Natural killer cell (primary cell): ENCODE measurements around the gene GPC1. TPM values are rescaled to one million over a fixed set of nuclear protein-coding genes. Genes with fewer than 3 reads are reported as not detected.

Source experiments
- ATAC-seq, 3 donors: fragments of 150-1000 bp in 2 of 3; fragments of 200-7000 bp in 1 of 3; cut with Tn5 transposase; 1 replicate in 1 of 3; 2 replicates in 2 of 3; pipeline ENCODE4 v1.10.0; 2021; ENCODE audit warnings: mild to moderate bottlenecking in 2 of 3, moderate library complexity in 2 of 3
- DNase-seq, 2 donors: peaks; one replicate each; pipeline versions ENCODE4 v3.0.0 to v3.0.0-alpha.2; 2013 to 2021; ENCODE audit warnings: mixed read lengths in 1 of 2
- H3K27ac ChIP-seq: one replicate; pipeline ENCODE4 v1.5.1; 2013; ENCODE audit warnings: mild to moderate bottlenecking, low read length
- H3K27me3 ChIP-seq: one replicate; pipeline ENCODE4 v1.6.1; 2013; ENCODE audit warnings: low read length; ENCODE audit not compliant: control insufficient read depth, insufficient read depth
- H3K36me3 ChIP-seq: one replicate; pipeline ENCODE4 v1.6.1; 2013; ENCODE audit warnings: low read length; ENCODE audit not compliant: control insufficient read depth, insufficient read depth
- H3K4me1 ChIP-seq: one replicate; pipeline ENCODE4 v1.6.1; 2013; ENCODE audit warnings: low read length; ENCODE audit not compliant: control insufficient read depth, insufficient read depth
- H3K4me3 ChIP-seq: one replicate; pipeline ENCODE4 v1.5.1; 2013; ENCODE audit warnings: low read length
- H3K9me3 ChIP-seq: one replicate; pipeline ENCODE4 v1.6.1; 2013; ENCODE audit warnings: low read length; ENCODE audit not compliant: control insufficient read depth, insufficient read depth
- H3K27ac Mint-ChIP-seq, 2 donors: one replicate each; pipeline ENCODE4 v1.8.0; 2022; ENCODE audit warnings: mild to moderate bottlenecking in 2 of 2, mixed read lengths in 2 of 2, moderate library complexity in 1 of 2
- H3K27me3 Mint-ChIP-seq, 2 donors: one replicate each; pipeline ENCODE4 v1.8.0; 2022; ENCODE audit warnings: low read depth in 2 of 2, mixed read lengths in 2 of 2
- H3K36me3 Mint-ChIP-seq: one replicate; pipeline ENCODE4 v1.8.0; 2022; ENCODE audit warnings: mixed read lengths
- H3K4me1 Mint-ChIP-seq, 2 donors: one replicate each; pipeline ENCODE4 v1.8.0; 2022; ENCODE audit warnings: mixed read lengths in 2 of 2
- H3K4me3 Mint-ChIP-seq: one replicate; pipeline ENCODE4 v1.8.0; 2022; ENCODE audit warnings: mild to moderate bottlenecking, moderate library complexity, mixed read lengths
- H3K9me3 Mint-ChIP-seq, 2 donors: one replicate each; pipeline ENCODE4 v1.8.0; 2022; ENCODE audit warnings: mixed read lengths in 2 of 2
- WGBS: methylation state at CpG from one replicate; pipeline ENCODE4 v1.1.7; 2013; ENCODE audit warnings: missing lambda C conversion rate; ENCODE audit not compliant: insufficient coverage; 5-methylcytosine and 5-hydroxymethylcytosine counted together
- intact Hi-C: fragments of 100-400 bp; cut with micrococcal nuclease; formaldehyde crosslinking; loops from one replicate; pipeline ENCODE4 v1.14.2; 2022
- total RNA-seq, 4 donors: library from RNA; stranded (reverse); fragments of 120-200 nt in 1 of 4; gene quantifications; one replicate each; pipeline versions ENCODE4 v1.2.3 to v1.2.4, GENCODE V29; 2013 to 2022
- TF ChIP-seq, protein P1 (sequence below): fragments of 200-600 bp; IDR thresholded peaks from one replicate; pipeline ENCODE4 v1.8.0; 2022; ENCODE audit warnings: antibody characterized with exemption

Gene GPC1
- total RNA-seq, 3 donors from 2014 or later (not counting 1 experiment from before 2014, with no cell fraction given) = 0.79 to 1.4 (median 0.94) TPM

DNA sequence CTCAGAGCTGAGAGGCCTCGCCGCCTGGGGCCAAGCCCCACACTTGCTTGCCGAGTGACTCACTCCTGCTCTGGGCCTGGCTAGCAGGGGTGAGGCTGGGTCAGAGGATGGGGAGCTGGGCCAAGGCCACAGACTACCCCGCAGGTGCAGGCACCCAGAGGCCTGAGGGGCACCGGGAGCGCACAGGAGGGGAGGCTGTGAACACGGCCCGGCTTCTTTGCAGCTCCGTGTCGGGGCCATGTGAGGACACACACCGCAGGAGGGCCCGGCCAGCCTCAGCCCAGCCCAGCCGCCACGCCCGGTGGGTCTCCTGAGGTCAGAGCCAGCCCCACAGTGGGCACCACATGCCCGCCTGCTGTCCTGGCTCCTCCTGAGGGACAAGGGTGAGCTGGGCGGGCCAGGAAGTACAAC, 8.4 kb downstream of the GPC1 start:
- Mint-ChIP-seq H3K4me1 (no peaks in the 10 kb centered on the region), H3K27ac (no peak overlapping the region), H3K4me3 (no peak overlapping the region), H3K9me3 (no peaks in the 10 kb centered on the region), H3K27me3 (no peaks in the 10 kb centered on the region), H3K36me3 (no peaks in the 10 kb centered on the region)
- DNase-seq (no peak), ATAC-seq (no peak)
- H3K4me1 ChIP-seq = no peaks in the 10 kb centered on the region
- WGBS = 96% methylated on average over 17 of the region's 17 CpGs
- H3K4me3 ChIP-seq = no peak overlapping the region
- no peaks in the 10 kb centered on the region for H3K9me3 ChIP-seq
- TF ChIP-seq, protein P1, sequence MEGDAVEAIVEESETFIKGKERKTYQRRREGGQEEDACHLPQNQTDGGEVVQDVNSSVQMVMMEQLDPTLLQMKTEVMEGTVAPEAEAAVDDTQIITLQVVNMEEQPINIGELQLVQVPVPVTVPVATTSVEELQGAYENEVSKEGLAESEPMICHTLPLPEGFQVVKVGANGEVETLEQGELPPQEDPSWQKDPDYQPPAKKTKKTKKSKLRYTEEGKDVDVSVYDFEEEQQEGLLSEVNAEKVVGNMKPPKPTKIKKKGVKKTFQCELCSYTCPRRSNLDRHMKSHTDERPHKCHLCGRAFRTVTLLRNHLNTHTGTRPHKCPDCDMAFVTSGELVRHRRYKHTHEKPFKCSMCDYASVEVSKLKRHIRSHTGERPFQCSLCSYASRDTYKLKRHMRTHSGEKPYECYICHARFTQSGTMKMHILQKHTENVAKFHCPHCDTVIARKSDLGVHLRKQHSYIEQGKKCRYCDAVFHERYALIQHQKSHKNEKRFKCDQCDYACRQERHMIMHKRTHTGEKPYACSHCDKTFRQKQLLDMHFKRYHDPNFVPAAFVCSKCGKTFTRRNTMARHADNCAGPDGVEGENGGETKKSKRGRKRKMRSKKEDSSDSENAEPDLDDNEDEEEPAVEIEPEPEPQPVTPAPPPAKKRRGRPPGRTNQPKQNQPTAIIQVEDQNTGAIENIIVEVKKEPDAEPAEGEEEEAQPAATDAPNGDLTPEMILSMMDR = no peak
- H3K27me3 ChIP-seq = no peaks in the 10 kb centered on the region
- no peak overlapping the region for H3K27ac ChIP-seq
- intact Hi-C loops = no loop called here
- no peaks in the 10 kb centered on the region for H3K36me3 ChIP-seq

DNA sequence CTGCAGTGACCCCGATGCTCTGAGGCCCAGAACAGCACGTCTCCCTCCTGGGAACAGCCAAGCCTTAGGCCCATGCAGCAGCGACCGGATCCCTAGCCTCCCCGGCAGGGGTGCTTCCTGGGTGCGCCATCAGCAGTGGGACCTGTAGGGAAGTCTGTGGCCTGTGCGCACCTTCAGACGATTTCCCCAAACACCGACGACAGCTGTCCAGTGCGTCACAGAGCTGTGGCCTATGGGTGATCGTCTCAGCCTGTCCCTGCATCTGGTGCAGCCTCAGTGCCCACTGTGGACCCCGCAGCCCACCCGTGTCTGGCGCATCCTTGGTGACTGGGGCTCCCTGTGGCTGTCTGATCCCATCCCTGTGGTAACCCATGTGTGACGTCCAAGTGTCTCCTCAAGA, 9.0 kb downstream of the GPC1 start:
- H3K4me3 Mint-ChIP-seq = no peak overlapping the region
- Histone ChIP-seq H3K27me3 (no peaks in the 10 kb centered on the region), H3K4me3 (no peak overlapping the region), H3K27ac (no peak overlapping the region), H3K9me3 (no peaks in the 10 kb centered on the region), H3K4me1 (no peaks in the 10 kb centered on the region), H3K36me3 (no peaks in the 10 kb centered on the region)
- DNase-seq (no peak), ATAC-seq (no peak)
- WGBS = 77% methylated on average over 16 of the region's 16 CpGs
- TF ChIP-seq, protein P1 = no peak
- intact Hi-C loops = no loop called here
- no peak overlapping the region for H3K27ac Mint-ChIP-seq
- H3K27me3 Mint-ChIP-seq = peaks cover under 1 to 2% of the 10 kb centered on the region in 2 donors
- no peaks in the 10 kb centered on the region for H3K9me3 Mint-ChIP-seq
- H3K4me1 Mint-ChIP-seq = no peaks in the 10 kb centered on the region
- H3K36me3 Mint-ChIP-seq = no peaks in the 10 kb centered on the region

DNA sequence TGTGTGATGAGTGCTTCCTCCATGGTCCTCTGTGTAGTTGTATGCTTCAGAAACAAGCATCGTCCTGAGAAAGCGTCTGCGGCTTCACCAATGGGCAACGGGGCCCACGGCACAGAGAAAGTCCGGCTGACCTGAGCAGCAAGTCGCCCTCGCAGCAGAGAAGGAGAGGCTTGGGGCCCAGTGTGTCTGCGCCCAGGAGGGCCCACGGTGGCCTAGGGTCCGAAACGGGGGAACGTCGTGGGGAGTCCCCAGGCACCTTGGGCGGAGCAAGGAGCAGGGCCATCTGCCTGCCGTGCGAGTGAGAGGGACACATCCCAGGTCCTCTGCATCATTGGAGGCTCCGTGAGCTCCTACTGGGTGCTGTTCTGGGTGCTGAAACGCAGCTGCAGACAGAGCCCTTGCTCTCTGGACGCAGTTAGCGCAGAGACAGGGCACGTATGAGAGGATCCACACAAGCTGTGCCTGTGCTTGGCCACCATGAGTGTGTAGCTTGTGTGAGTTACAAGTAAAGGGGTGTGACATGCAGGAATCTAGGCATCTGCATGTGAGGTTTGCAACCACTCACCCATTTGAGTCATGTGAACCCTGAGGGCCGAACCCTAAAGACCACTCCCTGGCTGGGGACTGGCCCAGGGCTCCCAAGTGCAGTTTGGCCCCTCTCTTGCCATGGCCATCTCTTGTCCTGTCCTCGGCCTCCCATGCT, 10.6 kb downstream of the GPC1 start:
- Mint-ChIP-seq H3K9me3 (no peaks in the 10 kb centered on the region), H3K36me3 (no peaks in the 10 kb centered on the region), H3K4me3 (no peak overlapping the region), H3K27ac (no peak overlapping the region), H3K4me1 (no peaks in the 10 kb centered on the region), H3K27me3 (peaks cover 13 to 15% of the 10 kb centered on the region in 2 donors)
- Histone ChIP-seq H3K9me3 (no peaks in the 10 kb centered on the region), H3K27me3 (peaks cover 4% of the 10 kb centered on the region), H3K4me1 (no peaks in the 10 kb centered on the region), H3K36me3 (no peaks in the 10 kb centered on the region), H3K4me3 (no peak overlapping the region), H3K27ac (no peak overlapping the region)
- 85% methylated on average over 24 of the region's 24 CpGs for WGBS
- ATAC-seq (no peak), DNase-seq (no peak)
- TF ChIP-seq, protein P1 = no peak
- intact Hi-C loops = no loop called here
